Measurements from ENCODE around the gene ZAP70.

The ZAP70 gene

GRCh38 chr2:97718051-97718882 is 4.9 kb downstream of the ZAP70 start:
- DNase-seq: no peak

DNA sequence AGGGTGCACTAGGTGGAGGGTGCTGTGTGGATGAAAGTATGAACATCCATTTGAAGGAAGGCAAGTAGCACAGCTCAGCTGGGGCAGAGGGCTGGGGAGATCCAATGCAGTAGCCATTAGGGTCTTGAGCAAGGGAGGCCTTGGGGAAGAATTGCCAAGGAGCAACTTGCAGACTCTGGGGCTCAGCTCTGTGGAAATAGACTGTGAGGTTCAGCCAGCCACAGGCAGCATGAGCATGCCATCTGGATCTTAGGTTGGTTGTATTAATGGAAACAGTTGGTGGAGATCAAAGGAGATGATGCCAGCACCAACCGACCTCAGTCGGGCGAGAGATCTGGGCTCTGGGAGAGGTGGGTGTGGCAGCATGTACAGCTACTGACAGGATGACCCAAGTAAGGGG is 5.6 kb downstream of the ZAP70 start:
- no peak for DNase-seq

- no peak for DNase-seq
Observed at GRCh38 chr2:97719362-97720155, 6.2 kb downstream of the ZAP70 start.

DNA sequence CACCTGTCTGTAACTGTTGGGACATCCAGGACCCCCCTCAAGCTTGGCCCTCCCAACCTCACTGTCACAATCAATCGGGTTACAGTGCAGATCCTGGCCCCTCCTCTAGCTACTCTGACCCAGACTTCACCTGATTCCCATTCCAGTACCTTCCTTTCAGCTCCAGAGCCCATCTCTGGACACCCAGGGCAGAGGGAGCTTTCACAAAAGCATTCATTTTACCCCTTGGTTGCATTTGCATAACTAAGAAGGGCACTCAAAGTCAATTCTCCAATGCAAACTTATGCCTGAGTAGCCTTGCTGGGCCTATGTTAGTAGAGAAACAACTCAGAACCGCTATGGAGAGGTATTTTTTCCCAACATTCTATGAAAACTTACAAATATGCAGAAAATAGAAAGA is 7.4 kb downstream of the ZAP70 start:
- DNase-seq: no peak

DNA sequence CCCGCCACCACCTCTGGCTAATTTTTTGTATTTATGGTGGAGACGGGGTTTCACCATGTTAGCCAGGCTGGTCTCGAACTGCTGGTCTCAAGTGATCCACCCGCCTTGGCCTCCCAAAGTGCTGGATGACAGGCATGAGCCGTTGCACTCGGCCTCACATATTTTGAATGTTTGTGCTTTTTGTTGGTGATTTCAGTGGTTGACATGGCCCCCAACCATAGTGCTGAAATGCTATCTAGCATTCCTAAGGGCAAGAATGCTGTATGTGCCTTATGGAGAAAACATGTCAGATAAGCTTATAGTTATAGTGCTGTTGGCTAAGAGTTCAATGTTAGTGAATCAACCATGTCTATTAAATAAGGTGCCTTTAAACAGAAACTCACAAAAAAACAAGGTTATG is 8.9 kb downstream of the ZAP70 start:
- no peak for DNase-seq

DNA sequence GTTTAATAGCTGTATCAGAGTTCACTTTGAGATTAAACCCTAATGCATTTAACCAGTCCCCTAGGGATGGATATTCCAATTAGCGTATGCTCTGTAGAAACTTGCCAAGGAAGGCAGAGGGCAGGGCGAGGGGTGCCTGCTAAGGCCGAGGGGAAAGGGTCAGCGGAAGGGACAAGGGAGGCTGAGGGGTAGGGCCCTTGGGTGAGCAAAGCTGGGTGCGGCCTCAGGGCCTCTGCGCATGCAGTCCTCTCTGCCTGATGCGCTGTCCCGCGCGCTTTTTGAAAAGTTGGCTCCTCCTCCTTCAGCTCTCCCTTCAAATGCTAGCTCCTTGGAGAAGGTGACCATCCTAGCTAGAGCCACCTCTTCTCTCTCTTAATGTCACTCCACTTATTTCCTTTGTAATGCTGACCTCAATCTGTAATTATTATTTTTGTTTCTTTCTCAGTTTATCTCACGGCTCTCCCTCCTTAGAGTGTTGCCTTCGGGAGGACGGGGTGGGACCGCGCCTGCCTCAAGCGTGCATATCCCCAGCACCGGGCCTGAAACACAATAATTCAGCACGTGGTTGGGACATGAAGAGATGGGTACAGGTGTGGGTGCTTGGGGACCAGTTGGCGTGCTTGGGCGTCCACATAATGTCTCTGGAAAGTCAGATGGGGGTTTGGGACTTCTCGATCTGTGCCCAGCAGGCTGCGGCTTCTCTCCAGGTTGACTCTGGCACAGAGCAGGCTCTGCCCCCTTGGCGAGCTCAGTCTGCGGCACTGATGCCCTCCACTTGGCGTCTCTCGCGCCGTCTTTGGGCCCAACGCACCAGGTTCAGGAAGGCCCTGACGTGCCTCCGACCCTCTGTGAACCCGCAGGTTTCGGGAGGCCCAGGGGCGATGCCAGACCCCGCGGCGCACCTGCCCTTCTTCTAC is 10.0 kb downstream of the ZAP70 start:
- DNase-seq: no peak

DNA sequence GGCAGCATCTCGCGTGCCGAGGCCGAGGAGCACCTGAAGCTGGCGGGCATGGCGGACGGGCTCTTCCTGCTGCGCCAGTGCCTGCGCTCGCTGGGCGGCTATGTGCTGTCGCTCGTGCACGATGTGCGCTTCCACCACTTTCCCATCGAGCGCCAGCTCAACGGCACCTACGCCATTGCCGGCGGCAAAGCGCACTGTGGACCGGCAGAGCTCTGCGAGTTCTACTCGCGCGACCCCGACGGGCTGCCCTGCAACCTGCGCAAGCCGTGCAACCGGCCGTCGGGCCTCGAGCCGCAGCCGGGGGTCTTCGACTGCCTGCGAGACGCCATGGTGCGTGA is 10.7 kb downstream of the ZAP70 start:
- DNase-seq: no peak

GRCh38 chr2:97724501-97724900 is 11.1 kb downstream of the ZAP70 start:
- DNase-seq: no peak

DNA sequence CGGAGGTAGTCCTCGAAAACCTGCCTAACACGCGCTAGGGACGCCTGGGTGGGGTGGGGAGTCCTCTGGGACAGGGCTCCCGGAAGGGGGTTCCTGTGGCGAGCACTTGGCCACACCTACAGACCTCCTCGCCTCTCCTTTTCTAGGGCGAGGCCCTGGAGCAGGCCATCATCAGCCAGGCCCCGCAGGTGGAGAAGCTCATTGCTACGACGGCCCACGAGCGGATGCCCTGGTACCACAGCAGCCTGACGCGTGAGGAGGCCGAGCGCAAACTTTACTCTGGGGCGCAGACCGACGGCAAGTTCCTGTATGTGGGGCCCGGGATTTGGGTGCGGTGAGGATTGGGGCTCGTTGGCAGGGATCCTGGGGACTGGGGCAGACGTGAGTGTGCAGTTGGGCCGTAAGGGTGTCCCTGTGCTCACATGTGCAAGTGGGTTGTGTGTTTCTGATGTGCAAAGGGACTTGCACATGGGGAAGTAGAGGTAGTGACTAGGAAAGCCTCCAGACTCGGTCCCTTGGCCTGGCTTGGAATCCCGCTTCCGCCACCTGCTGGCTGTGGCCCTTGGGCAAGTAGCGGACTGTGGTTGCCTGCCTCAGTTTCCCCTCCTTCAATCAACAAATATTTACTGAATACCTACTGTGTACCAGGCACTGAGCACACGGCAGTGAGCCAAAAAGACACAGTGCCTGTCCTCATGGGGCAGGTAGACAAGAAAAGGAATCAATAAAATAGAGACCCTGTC is 11.7 kb downstream of the ZAP70 start:
- DNase-seq: no peak

DNA sequence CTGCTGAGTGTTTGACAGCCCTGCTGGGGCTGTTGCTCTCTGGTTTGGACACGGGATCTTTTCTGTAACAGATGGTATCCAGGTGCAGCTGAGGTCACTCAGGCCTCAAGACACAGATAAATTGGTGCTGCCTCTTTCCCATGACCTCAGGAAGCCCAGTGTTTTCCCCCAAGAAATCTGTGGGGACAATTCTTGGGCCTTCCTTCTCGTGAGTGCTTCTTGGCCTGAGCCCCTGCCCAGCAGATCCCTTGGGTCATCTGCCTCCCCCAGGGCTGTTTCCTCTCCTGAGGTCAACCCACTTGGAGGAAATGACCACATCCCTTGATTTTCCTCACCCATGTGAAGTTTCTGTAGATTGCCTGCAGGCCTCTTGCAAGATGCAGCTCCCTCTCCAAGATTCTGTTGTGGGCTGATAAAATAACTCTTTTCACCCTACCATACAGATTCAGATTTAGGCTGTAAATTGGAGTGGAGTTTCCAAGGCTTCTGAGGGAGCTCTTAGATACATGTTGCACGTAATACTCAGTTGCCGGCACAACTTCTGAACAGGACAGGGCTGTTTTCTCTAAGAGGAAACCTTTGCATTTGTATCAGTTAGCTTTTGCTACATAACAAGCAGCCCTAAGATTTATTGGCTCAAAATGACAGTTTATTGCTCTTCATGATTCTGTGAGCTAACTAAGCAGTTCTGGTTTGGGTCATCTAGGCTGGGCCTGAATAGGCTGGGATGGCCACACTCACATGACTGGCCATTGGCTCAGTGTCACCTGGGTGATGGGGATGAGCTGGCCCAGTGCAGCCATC is 13.1 kb downstream of the ZAP70 start:
- DNase-seq: peak; percentile 5

GRCh38 chr2:97727296-97727695 is 13.9 kb downstream of the ZAP70 start:
- DNase-seq: no peak

DNA sequence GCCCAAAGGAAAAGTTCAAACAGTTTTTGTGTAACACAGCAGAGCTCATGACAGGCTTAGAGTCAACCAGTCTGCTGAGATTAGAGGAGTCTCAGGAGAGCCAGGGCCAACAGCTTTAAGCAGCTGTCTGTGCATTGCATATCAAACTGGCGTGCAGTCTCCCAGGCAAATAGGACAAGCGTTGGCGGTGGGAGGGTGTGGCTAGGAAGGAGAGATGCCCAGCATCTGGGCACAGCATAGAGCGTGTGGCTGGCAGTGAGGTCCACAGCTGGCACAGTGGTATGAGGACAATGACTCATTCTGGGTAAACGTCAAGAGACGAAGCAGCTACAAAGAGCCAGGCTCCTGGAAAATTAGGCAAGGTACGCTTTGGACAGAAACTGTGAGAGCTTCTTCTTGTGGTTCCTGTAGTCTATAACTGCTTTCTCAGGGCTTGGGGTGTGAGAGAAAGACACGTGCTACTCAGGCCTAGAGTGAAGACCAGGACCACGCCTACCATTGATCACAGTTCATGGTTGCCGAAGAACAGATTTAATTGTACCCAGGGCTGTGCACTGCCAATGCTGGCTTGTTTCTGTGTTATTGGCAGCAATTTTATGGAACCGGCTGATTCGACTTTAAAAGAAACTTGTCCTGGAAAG is 14.8 kb downstream of the ZAP70 start:
- no peak for DNase-seq

DNA sequence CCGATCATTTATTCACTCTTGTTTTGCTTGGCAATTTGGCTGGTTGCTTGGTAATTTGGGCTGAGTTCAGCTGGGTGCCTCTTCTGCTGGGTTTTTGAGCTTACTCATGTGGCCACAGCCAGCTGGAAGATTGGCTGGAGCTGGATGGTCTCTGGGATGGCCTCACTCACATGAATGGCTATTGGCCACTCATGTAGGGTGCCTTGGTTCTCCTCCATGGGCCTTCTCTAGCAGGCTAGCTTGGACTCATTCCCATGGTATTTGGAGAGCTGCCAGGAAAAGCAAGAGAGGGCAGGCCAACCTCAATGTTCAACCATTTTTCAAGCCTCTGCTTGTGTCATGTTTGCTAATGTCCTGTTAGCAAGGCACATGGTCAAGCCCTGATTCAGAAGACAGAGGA is 16.9 kb downstream of the ZAP70 start:
- no peak for DNase-seq

GRCh38 chr2:97731274-97732020 is 18.1 kb downstream of the ZAP70 start:
- DNase-seq: no peak

DNA sequence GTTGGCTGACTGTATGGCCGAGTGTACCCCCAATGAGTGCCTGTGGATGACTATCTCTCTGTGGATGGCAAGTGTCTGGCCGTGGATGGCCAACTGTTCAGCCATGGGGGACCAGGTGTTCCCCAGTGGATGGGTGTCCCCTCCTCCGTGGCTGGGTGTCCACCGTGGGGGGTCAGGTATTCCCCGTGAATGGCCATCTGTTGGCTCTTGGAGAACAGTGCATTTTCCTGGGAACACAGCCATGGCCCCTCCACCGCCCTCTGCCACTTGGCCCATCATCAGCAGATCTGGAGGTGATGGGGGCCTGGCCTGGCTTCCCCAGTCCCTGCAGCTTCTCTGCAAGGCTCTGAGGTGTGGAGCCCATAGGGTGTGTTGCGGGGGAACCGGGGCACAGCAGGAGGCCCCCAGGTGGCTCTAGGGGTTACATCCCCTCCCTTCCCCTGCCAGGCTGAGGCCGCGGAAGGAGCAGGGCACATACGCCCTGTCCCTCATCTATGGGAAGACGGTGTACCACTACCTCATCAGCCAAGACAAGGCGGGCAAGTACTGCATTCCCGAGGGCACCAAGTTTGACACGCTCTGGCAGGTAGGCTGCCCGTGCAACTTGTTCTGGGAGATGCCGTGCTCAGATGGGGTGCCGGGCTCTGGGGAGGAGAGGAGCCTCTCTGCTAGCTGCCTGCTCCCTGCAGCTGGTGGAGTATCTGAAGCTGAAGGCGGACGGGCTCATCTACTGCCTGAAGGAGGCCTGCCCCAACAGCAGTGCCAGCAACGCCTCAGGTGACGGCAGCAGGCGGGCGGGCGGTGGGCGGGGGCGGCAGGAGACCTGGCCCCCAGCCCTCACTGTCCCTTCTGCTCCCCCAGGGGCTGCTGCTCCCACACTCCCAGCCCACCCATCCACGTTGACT is 19.3 kb downstream of the ZAP70 start:
- DNase-seq: no peak

DNA sequence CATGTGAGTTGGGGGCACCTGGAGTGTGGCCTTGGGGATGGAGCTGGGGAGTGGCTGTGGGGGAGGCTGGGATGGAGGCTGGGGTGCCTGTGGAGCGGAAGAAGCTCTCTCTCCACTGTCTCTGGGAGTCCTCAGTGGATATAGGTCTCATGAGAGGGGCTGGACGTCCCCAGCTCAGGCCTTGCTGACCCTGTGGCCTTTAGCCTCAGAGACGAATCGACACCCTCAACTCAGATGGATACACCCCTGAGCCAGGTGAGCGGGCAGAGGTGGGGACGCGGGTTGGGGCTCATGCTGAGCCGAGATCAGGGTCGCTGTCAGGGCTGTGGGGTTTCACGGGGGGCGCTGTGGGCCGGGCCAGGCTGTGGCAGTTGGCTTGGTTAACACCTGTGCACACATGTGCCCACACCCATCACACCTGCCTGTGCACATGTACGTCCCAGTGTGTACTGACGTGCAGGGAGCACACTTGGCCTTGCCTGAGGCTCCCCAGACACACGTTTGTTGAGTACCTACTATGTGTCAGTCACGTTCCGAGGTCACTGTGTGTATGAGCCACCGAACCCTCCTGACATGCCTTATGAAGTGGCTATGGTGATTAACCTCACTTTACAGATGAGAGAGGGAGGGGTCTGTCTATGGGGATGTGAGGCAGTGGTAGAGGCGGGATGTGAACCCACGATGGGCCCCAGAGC is 20.1 kb downstream of the ZAP70 start:
- DNase-seq: no peak

DNA sequence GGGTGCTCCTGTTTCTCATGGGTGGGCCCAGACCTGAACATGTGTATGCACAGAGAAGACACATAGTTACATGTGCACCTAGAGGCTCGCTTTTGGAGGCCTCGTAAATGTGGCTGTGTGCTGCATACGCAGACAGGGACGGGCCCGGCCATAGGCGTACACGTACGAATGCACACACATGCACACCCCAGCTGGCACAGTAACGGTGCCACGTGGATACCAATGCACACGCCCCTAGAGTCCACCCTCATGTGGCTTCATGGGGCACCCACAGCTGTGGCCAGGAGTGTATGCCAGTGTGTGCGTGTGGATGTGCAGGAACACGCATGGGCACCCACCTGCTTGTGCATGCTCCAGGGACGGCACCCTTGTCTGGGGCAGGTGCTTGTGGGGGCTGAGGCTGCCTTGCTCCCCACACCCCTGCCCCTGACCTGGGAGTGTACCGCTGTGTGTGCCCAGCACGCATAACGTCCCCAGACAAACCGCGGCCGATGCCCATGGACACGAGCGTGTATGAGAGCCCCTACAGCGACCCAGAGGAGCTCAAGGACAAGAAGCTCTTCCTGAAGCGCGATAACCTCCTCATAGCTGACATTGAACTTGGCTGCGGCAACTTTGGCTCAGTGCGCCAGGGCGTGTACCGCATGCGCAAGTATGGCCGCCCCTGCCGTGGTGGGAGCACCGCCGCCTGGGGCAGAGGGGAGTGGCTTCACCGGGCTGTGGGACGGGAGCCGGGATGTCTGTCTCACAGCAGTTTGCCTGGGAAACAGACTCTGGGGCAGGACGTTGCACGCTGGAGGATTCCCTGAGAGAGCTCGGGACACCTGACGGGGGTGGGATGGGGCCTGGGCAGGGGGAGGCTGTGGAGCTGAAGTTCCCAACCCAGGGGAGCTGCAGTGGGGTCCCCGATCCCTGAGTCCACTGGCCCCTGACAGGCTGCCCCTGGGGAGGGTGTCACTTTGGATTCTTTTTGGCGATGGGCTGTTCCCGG is 21.0 kb downstream of the ZAP70 start:
- no peak for DNase-seq

Measured in suppressor macrophage treated with lipopolysaccharide for 4 hours (primary cell).